ENCODE results near the gene BEAN1.

BEAN1 gene

DNA sequence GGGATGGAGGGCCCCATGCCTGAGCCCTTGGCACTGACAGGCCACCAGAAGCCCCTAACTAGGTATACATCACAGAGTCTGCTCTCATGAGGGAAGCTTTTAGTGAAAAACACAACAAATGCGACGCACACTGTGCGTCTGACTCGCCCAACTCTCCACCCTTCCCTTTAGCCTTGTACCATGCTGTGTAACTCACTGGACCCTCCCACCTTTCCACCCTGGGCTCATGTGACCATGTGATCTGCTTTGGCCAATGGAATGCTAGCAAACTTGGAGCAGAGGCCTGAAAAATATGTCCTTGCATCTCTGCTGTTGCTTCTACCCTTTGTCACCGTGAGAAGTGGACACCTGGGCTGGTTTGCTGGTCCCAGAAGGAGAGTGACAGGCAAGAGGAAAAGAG is 101.2 kb downstream of the BEAN1 start:
- H3K4me3 ChIP-seq (ENCODE audit: low read length), result no peak overlapping the region
- no peak for DNase-seq (ENCODE audit: low read depth, low spot score)

GRCh38 chr16:66529475-66529874 is 102.4 kb downstream of the BEAN1 start:
- H3K4me3 ChIP-seq (ENCODE audit: low read length), result no peak overlapping the region
- no peak for DNase-seq (ENCODE audit: low read depth, low spot score)
